NCI-H1092 (cell line): ENCODE measurements around the gene TCIRG1.

Experiments used
- DNase-seq: peaks from one replicate; lab custom pipeline; 2025; lab: John Stamatoyannopoulos, UW

The TCIRG1 gene

DNA sequence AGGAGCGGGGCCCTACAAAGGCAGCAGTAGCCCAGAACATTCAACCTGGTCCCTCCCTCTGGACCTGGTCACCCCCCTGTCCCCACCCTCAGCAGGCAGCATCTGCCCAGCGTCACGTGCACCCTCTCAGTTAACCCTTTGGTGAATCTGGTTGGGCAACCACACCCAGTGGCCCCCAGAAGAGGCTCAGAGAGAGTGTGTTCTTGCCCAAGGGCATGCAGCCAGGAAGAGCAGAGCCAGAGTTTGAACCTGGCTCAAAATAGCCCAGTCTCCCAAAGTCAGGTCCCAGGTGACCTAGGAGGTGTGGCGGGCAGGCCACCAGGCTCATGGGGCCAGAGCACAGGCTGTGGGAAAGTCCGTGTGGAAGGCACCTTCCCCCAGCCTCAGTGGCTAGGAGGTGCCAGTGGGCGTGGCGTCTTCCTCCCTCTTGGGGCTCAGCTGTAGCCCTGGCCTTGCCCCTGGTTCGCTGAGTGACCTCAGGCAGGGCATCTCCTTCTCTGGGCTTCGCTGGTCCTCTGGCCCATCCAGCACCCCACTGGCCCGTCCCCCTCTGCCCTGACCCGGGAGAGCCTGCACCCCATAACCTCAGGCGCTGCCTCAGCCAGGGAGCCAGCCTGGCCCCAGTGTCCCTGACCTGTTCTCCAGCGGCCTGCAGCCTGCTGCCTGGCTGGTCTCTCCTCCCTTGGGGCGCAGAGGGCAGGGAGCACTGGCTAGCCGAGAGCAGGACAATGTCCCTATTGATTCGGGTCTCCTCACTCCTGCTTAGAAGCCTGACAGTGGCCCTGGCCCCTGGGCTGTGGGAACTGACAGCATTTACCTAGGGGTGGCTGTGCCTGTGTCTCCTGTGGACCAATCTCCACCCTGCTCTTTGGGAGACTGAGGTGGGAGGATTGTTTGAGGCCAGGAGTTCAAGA lies 21.7 kb upstream of the TCIRG1 start:
- no peak for DNase-seq

GRCh38 chr11:68017980-68018729 lies 20.7 kb upstream of the TCIRG1 start:
- DNase-seq = no peak

DNA sequence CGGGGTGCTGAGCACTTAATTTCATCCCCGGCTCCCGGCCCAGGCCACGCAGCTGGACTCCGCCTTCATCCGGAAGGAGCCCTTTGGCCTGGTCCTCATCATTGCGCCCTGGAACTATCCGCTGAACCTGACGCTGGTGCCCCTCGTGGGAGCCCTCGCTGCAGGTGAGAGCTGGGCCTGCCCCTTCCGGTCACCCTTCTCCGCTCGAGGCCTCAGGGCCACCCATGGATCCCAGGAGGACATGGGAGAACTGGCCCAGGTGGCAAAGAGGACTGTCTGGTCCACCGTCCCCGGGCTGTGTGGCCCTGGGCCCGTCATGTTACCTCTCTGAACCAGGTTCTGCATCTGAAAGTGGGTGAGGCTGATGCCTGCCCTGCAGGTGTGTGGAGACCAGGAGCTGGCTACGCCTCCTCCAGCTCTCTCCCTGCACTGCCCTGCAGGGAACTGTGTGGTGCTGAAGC lies 20.1 kb upstream of the TCIRG1 start:
- DNase-seq = no peak

- DNase-seq = no peak
Measured at GRCh38 chr11:68019486-68019885, 19.3 kb upstream of the TCIRG1 start.

DNA sequence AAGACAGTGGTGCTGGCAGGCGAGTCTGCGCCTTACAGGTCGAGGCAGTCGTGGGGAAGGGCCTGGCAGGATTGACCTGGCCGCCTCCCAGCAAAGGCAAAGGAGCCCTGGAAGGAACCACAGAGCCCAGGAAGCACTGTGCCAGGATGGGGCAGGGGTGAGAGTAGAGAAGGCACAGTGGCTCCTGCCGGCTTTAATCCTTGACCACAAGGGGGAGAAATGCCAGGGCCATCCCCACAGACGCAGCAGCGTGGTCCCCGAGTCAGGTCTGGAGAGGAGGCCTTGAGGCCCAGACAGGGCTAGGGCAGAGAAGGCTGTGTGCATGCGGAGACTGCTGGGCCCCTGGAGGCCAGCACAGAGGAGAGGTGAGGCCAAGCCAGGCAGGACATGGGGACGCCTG lies 18.2 kb upstream of the TCIRG1 start:
- no peak for DNase-seq

DNA sequence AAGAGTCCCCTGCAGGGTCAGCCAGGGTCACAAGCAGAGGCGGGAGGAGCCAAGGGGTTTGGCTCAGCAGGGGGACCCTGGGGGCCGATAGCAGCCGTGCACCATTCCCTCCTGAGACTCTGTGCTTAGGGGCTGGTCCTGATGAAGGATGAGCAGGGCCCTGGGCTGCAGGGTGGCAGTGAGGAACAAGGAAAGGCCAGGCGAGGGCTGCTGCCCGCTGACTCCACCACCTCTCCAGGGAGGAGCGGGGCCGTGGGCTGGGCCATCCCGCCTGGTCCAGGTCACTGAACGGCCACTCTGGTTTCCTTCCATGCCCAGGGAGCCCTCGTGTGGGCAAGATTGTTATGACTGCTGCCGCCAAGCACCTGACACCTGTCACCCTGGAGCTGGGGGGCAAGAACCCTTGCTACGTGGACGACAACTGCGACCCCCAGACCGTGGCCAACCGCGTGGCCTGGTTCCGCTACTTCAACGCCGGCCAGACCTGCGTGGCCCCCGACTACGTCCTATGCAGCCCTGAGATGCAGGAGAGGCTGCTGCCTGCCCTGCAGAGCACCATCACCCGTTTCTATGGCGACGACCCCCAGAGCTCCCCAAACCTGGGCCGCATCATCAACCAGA lies 17.5 kb upstream of the TCIRG1 start:
- DNase-seq = no peak

- DNase-seq = no peak
Measured at GRCh38 chr11:68022531-68022930, 16.3 kb upstream of the TCIRG1 start.

- DNase-seq = no peak
Measured at GRCh38 chr11:68024508-68024907, 14.3 kb upstream of the TCIRG1 start.

DNA sequence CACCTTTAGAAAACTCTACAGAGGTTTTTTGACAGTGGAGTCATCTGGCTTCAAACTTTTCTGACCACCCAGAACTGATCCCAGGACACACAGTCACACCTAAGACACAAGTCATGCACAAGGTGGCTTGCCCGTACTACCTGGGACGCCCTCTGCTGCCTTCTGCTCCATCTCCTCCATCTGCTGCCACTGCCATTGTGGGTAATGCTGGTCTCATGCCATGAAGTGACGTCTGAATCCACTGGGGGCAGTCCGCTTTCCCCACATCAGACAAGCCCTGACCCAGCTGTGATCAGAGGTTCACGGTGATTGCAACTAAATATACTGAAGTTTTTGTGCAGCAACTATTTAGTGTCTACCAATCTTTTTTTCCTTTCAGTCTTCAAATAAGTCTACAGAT lies 13.8 kb upstream of the TCIRG1 start:
- no peak for DNase-seq

DNA sequence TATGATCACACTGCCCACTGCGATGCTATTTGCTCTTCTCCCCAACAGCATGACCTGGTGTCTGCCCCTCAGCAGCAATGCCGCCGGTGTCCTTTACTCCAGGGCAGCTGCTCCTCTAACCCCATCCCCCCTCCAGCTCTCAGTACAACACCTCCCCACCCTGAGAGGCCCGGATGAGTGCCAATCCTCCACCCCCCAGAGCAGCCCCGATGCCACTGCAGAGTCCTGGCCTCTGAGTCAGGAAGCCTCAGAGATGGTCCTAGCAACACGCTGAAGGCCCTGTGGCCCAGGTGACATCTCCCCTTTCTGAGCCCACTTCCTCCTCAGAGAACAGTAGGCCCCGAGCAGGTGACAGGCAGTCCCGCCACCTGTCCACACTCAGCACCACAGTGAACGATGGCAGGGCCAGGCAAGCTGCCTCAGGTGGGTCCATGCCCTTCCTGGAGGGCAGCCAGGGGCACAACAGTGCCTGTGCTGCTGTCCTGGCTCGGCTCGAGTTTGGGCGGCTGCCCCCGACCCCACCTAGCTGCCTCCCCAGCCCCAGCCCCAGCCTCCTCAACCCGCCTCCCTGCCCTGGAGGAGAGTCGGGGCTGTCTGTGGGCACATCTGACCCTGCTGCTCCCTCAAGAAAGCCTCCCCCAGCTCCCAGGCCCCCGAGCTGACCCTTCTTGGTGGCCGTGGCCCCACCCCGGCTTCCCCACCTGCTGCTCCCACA lies 12.3 kb upstream of the TCIRG1 start:
- DNase-seq = no peak

GRCh38 chr11:68027667-68028066 lies 11.2 kb upstream of the TCIRG1 start:
- no peak for DNase-seq

DNA sequence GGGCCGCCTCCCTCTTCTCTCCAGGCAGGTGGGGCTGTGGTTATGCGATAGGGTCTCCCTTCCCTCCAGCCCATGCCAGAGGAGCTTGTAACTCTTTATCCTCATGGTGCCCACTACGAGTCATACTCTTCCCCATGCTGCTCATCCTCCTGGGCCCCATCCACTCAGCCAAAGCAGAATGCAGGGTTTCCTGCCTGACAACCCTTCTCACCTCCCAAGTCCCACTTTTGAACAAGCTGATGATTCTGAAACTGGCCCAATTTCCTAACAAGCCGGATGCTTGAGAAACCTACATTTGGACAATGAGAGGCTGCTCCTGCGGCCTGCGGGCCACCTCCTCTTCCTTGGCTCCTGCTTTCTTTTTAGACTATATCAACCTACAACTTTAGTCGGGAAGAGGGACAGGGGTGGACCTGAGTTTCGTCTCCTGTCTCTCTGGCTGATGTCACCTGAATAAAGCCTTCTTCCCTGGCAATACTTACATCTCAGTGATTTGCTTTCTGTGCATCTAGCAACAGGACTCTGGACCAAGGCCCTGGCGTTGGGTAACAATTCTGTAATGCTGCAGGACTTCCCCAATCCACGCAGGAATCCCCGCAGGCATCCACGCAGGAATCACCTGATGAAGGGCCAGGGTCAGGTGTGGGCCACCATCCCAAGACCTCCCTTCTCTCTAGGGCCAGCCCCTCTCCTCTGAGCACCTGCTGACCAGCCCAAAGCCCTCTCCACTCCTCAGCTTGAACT lies 9.9 kb upstream of the TCIRG1 start:
- DNase-seq = no peak

GRCh38 chr11:68030318-68031143 lies 8.3 kb upstream of the TCIRG1 start, which contains the start of gene NDUFS8:
NDUFS8 (plus strand) TSS chr11:68030681; CDS start chr11:68032152, 1,471 bp downstream.
- DNase-seq = peak; percentile 100

- DNase-seq = no peak
Measured at GRCh38 chr11:68031144-68031464, 7.7 kb upstream of the TCIRG1 start.

DNA sequence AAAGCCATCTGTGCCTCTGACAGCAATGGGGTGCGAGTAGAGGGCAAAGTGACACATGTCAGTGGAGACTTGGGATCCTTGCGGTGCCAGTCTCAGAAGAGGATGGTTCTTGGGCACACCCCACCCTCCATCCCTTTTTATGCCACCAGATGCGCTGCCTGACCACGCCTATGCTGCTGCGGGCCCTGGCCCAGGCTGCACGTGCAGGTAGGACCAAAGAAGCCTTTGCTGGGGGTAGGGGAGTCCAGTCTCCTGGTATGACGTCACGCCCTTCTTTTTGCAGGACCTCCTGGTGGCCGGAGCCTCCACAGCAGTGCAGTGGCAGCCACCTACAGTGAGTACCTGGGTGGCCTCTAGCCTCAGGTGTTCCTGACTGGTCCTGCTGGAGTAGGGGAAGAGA lies 6.8 kb upstream of the TCIRG1 start:
- no peak for DNase-seq

- DNase-seq = no peak
Measured at GRCh38 chr11:68032997-68033707, 5.7 kb upstream of the TCIRG1 start.

- DNase-seq = no peak
Measured at GRCh38 chr11:68033708-68034045, 5.1 kb upstream of the TCIRG1 start.

DNA sequence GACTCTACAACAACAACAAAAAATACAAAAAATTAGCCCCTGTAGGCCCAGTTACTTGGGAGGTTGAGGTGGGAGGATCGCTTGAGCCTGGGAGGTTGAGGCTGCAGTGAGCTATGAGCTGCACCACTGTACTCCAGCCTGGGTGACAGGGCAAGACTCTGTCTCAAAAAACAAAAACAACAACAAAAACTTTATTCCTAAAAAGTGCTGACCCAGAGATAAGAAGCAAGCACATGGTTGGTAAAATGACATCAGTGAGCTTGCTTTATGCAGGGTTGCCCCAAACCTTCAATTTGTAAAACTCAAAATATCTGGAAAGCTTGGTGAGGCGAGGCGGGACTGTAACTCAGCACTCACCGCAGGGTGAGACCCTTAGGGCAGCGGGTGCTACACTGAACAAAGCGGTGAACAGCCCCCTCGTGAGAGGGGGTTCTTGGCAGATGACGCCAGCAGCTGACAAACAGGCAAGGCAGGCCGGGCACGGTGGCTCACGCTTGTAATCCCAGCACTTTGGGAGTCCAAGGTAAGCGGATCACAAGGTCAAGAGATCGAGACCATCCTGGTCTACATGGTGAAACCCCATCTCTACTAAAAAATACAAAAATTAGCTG lies 3.5 kb upstream of the TCIRG1 start:
- DNase-seq = no peak

- DNase-seq = no peak
Measured at GRCh38 chr11:68036141-68036716, 2.6 kb upstream of the TCIRG1 start.
